K562 (cell line): ENCODE results near the gene SNUPN. TPM values are rescaled to one million over a fixed set of nuclear protein-coding genes. Genes with fewer than 3 reads are reported as not detected.

Experiments
- ASH1L ChIP-seq: fragments of 450-650 bp; IDR thresholded peaks from 2 replicates; pipeline ENCODE4 v1.6.1; 2018; ENCODE audit warnings: borderline replicate concordance, mild to moderate bottlenecking, low read depth; ENCODE audit not compliant: partially characterized antibody
- KLF10 ChIP-seq: fragments of 250-450 bp; sonication (Bioruptor Pico); IDR thresholded peaks from 2 replicates; pipeline ENCODE4 v1.6.1; 2021; ENCODE audit warnings: matching md5 sums
- NCOA4 ChIP-seq: fragments of 450-650 bp; IDR thresholded peaks from 2 replicates; pipeline ENCODE4 v1.6.1; 2018; ENCODE audit warnings: mild to moderate bottlenecking; ENCODE audit not compliant: partially characterized antibody
- PHF20 ChIP-seq: fragments of 450-650 bp; IDR thresholded peaks from 2 replicates; pipeline ENCODE4 v1.6.1; 2018; ENCODE audit not compliant: partially characterized antibody
- PPARD ChIP-seq: fragments of 250-450 bp; sonication (Bioruptor Pico); IDR thresholded peaks from 2 replicates; pipeline ENCODE4 v1.8.0; 2022; ENCODE audit warnings: inconsistent platforms, mild to moderate bottlenecking, moderate library complexity
- SAP30 ChIP-seq: fragments of 200-600 bp; sonication (generic); IDR thresholded peaks from 2 replicates; pipeline ENCODE4 v1.6.1; 2012; ENCODE audit warnings: borderline replicate concordance, low read depth, mild to moderate bottlenecking, moderate library complexity, low read length, control low read depth, inconsistent platforms; ENCODE audit not compliant: insufficient read depth, poor library complexity, severe bottlenecking
- SRSF7 ChIP-seq: fragments of 200-400 bp; formaldehyde crosslinking; optimal IDR thresholded peaks from 2 replicates; pipeline ENCODE3; 2017; ENCODE audit warnings: mild to moderate bottlenecking, low read depth, low read length
- TGIF2 ChIP-seq: sonication (generic); formaldehyde crosslinking; IDR thresholded peaks from 2 replicates; pipeline ENCODE4 v1.8.1; 2022; ENCODE audit warnings: mild to moderate bottlenecking, missing genetic modification reagents, moderate library complexity
- ZFX ChIP-seq: sonication (generic); formaldehyde crosslinking; IDR thresholded peaks from 2 replicates; pipeline ENCODE4 v1.8.0; 2022; ENCODE audit warnings: mild to moderate bottlenecking, missing genetic modification reagents, moderate library complexity
- ZNF12 ChIP-seq: sonication (generic); formaldehyde crosslinking; IDR thresholded peaks from 2 replicates; pipeline ENCODE4 v1.4.0; 2020; ENCODE audit warnings: mild to moderate bottlenecking, missing genetic modification reagents
- ZNF436 ChIP-seq: fragments of 250-450, 450-650 bp; sonication (Bioruptor Pico); formaldehyde crosslinking; IDR thresholded peaks from 2 replicates; pipeline ENCODE4 v1.7.0; 2020; ENCODE audit warnings: mild to moderate bottlenecking
- ZNF707 ChIP-seq: fragments of 250-450 bp; sonication (Bioruptor Pico); conservative IDR thresholded peaks from 2 replicates; pipeline ENCODE4 v1.8.0; 2022; ENCODE audit warnings: inconsistent platforms, mild to moderate bottlenecking, moderate library complexity
- polyA plus RNA-seq, 8 experiments: library from polyadenylated mRNA; depleted of rRNA in 4 of 8; stranded (reverse) in 5 of 8; unstranded in 3 of 8; fragments of >200 nt; fragmentation: Nextera tagmentation in 2 of 8; fragmentation: Illumina TruSeq in 1 of 8; extraction: Ambion mirVana in 2 of 8; extraction: Trizol in 1 of 8; gene quantifications; 2 replicates each; pipeline versions ENCODE4 v1.2.1 to v1.2.3, GENCODE V29; 2011 to 2014; ENCODE audit warnings: inconsistent platforms in 1 of 8, missing spikeins in 1 of 8
- total RNA-seq, 7 experiments: library from RNA; depleted of rRNA in 6 of 7; stranded (reverse); fragments of >200 nt in 6 of 7; fragmentation: Illumina TruSeq in 2 of 7; extraction: Trizol in 2 of 7; gene quantifications; 2 replicates each; pipeline versions ENCODE4 v1.2.1 to v1.2.3, GENCODE V29; 2011 to 2021; ENCODE audit warnings: low replicate concordance in 1 of 7
- TF ChIP-seq, protein P1 (sequence below), 3 experiments: fragments of 200-800 bp in 1 of 3; fragments of 250-450 bp in 1 of 3; fragments of 450-650 bp in 1 of 3; sonication (Bioruptor Pico) in 1 of 3; sonication (Bioruptor generic) in 1 of 3; formaldehyde crosslinking in 1 of 3; IDR thresholded peaks; 2 replicates each; pipeline versions ENCODE4 v1.6.1 to v1.8.0; 2016 to 2022; ENCODE audit warnings: mild to moderate bottlenecking in 2 of 3, missing genetic modification characterization in 2 of 3, missing compliant biosample characterization in 1 of 3, moderate library complexity in 1 of 3
- TF ChIP-seq, protein P2 (sequence below), 2 experiments: fragments of 450-650 bp; IDR thresholded peaks; 2 replicates each; pipeline ENCODE4 v1.6.1; 2016
- TF ChIP-seq, protein P3 (sequence below): fragments of 450-650 bp; IDR thresholded peaks from 2 replicates; pipeline ENCODE4 v1.6.1; 2018; ENCODE audit warnings: mild to moderate bottlenecking, low read depth; ENCODE audit not compliant: partially characterized antibody
- TF ChIP-seq, protein P4 (sequence below), 2 experiments: fragments of 450-650 bp; conservative IDR thresholded peaks; 2 replicates each; pipeline ENCODE4 v1.6.1; 2017; ENCODE audit warnings: mild to moderate bottlenecking in 2 of 2, moderate library complexity in 2 of 2

The SNUPN gene
- total and polyA plus RNA-seq, 9 of the 15 experiments (the other 6 are each of a cell fraction or from before 2014, with no cell fraction given), result 32.2 to 78.3 (median 40.0) TPM

DNA sequence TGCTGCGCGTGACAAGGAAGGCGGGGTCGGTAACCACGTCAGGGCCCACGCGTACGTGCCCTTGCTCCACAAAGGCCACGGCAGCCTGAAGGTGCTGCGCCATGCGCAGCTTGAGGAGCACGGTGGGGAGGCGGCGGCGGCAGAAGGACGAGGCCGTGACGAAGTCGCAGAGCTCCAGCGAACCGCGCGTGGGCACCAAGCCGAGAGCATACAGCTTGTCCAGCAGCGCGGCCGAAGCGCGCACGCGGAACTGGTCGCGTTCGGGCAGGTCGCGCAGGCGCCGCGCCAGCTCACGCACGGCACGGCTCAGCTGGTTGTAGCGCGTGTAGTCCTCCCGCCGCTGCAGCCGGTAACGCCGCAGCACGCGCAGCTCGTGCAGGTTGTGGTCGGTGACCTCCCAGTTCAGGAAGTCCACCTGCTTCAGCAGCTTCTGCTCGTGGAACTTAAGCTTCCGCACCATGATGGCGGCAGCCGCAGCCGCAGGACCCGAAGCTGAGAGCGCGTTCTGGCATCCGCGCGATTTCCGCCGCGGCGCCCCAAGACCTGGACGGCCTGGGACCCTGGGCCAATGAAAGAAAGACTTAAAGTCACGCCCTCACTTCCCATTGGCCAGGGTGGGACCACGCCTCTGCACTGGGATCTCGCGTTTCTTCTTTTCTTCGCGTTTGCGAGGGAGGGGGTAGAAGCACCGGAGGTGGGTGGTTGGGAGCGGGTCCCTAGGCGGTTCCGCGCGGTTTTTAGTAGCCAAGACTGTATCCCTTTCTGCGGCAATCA is 14.4 kb upstream of the SNUPN start, which contains the start of gene IMP3 (continued):
- TF ChIP-seq, protein P1, sequence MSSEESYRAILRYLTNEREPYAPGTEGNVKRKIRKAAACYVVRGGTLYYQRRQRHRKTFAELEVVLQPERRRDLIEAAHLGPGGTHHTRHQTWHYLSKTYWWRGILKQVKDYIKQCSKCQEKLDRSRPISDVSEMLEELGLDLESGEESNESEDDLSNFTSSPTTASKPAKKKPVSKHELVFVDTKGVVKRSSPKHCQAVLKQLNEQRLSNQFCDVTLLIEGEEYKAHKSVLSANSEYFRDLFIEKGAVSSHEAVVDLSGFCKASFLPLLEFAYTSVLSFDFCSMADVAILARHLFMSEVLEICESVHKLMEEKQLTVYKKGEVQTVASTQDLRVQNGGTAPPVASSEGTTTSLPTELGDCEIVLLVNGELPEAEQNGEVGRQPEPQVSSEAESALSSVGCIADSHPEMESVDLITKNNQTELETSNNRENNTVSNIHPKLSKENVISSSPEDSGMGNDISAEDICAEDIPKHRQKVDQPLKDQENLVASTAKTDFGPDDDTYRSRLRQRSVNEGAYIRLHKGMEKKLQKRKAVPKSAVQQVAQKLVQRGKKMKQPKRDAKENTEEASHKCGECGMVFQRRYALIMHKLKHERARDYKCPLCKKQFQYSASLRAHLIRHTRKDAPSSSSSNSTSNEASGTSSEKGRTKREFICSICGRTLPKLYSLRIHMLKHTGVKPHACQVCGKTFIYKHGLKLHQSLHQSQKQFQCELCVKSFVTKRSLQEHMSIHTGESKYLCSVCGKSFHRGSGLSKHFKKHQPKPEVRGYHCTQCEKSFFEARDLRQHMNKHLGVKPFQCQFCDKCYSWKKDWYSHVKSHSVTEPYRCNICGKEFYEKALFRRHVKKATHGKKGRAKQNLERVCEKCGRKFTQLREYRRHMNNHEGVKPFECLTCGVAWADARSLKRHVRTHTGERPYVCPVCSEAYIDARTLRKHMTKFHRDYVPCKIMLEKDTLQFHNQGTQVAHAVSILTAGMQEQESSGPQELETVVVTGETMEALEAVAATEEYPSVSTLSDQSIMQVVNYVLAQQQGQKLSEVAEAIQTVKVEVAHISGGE (CRISPR knock-in tag; IDR thresholded peaks at IDR 0.05), result no peak; a peak in 2 of 6 replicates
- TF ChIP-seq TGIF2 (CRISPR knock-in tag) (no peak), NCOA4 (no peak), ASH1L (peak; percentile 72), KLF10 (CRISPR knock-in tag) (no peak), ZNF436 (CRISPR knock-in tag) (no peak), PPARD (CRISPR knock-in tag) (no peak), PHF20 (peak; percentile 64), SAP30 (peak; percentile 91), ZNF707 (no peak), ZNF12 (peak; percentile 85; the same call in 1 of the 2 replicates), SRSF7 (no peak), ZFX (CRISPR knock-in tag) (peak; percentile 67)
- TF ChIP-seq, protein P2, sequence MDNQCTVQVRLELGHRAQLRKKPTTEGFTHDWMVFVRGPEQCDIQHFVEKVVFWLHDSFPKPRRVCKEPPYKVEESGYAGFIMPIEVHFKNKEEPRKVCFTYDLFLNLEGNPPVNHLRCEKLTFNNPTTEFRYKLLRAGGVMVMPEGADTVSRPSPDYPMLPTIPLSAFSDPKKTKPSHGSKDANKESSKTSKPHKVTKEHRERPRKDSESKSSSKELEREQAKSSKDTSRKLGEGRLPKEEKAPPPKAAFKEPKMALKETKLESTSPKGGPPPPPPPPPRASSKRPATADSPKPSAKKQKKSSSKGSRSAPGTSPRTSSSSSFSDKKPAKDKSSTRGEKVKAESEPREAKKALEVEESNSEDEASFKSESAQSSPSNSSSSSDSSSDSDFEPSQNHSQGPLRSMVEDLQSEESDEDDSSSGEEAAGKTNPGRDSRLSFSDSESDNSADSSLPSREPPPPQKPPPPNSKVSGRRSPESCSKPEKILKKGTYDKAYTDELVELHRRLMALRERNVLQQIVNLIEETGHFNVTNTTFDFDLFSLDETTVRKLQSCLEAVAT (IDR thresholded peaks at IDR 0.05), result no peak; a peak in 1 of 4 replicates
- TF ChIP-seq, protein P3, sequence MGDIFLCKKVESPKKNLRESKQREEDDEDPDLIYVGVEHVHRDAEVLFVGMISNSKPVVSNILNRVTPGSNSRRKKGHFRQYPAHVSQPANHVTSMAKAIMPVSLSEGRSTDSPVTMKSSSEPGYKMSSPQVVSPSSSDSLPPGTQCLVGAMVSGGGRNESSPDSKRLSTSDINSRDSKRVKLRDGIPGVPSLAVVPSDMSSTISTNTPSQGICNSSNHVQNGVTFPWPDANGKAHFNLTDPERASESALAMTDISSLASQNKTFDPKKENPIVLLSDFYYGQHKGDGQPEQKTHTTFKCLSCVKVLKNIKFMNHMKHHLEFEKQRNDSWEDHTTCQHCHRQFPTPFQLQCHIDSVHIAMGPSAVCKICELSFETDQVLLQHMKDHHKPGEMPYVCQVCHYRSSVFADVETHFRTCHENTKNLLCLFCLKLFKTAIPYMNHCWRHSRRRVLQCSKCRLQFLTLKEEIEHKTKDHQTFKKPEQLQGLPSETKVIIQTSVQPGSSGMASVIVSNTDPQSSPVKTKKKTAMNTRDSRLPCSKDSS, result no peak
- TF ChIP-seq, protein P4, sequence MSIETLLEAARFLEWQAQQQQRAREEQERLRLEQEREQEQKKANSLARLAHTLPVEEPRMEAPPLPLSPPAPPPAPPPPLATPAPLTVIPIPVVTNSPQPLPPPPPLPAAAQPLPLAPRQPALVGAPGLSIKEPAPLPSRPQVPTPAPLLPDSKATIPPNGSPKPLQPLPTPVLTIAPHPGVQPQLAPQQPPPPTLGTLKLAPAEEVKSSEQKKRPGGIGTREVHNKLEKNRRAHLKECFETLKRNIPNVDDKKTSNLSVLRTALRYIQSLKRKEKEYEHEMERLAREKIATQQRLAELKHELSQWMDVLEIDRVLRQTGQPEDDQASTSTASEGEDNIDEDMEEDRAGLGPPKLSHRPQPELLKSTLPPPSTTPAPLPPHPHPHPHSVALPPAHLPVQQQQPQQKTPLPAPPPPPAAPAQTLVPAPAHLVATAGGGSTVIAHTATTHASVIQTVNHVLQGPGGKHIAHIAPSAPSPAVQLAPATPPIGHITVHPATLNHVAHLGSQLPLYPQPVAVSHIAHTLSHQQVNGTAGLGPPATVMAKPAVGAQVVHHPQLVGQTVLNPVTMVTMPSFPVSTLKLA (conservative IDR thresholded peaks at IDR 0.05), result peak; percentile 89 to 96
